ENCODE measurements around the gene ZFYVE26.

DNA sequence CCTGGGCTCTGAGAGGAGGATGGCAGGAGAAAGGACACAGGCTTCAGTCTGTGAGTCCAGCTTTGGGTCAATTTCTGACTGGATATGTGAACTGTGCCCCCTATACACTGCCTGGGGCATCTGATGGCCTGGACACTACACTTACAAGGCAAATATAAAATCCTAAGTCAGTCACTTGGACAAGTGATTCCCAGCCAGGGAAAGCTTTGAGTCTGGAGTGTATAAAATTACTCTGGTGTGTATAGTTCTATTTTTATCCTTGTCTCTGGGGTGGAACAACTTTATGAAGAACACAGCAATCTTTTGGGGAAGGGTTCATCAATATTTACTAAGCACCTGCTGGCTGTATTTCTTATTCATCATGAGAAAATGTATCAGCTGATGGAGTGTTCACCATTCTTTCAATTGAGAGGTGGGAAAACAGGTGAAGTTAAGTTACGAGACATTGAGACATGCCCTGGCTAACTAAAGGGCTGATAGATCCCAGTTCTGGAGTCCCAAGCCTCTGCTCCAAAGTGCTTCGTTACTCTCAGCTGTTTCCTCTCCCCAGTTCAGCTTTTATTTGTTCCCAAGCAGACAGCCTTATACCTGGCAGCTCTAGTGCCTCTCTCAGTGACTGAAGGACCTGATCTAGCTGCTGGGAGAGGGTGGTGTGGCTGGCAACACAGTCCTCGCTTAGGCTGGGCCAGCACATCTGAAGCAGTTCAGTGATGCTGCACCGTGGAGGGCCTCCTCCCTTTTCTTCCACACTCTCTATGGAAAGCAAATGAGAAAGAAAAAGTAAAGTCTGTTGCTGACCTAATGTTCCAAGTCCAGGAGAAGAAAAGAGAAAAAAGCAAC lies 30.9 kb downstream of the ZFYVE26 start:
- TF ChIP-seq, protein P1, sequence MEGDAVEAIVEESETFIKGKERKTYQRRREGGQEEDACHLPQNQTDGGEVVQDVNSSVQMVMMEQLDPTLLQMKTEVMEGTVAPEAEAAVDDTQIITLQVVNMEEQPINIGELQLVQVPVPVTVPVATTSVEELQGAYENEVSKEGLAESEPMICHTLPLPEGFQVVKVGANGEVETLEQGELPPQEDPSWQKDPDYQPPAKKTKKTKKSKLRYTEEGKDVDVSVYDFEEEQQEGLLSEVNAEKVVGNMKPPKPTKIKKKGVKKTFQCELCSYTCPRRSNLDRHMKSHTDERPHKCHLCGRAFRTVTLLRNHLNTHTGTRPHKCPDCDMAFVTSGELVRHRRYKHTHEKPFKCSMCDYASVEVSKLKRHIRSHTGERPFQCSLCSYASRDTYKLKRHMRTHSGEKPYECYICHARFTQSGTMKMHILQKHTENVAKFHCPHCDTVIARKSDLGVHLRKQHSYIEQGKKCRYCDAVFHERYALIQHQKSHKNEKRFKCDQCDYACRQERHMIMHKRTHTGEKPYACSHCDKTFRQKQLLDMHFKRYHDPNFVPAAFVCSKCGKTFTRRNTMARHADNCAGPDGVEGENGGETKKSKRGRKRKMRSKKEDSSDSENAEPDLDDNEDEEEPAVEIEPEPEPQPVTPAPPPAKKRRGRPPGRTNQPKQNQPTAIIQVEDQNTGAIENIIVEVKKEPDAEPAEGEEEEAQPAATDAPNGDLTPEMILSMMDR (IDR thresholded peaks at IDR 0.05): no peak
- TF ChIP-seq POLR2A (IDR thresholded peaks at IDR 0.05): no peak
